SJCRH30 (cell line): Measurements from ENCODE around the gene SMAD2. TPM values are rescaled to one million over a fixed set of nuclear protein-coding genes. Genes with fewer than 3 reads are reported as not detected.
"Not testable (repeated sequence)": the region's sequence is repeated elsewhere in the genome, so short reads cannot be mapped to it uniquely, and the experiment has no call there.

Source experiments
- DNase-seq, 2 experiments: peaks; one replicate each; pipeline ENCODE4 v3.0.0-alpha.2; 2015 to 2020
- H3K27ac ChIP-seq: fragments of 250-450 bp; sonication (Bioruptor Pico); 2 replicates; pipeline ENCODE4 v1.5.1; 2020; ENCODE audit warnings: mild to moderate bottlenecking, moderate library complexity
- H3K27me3 ChIP-seq: fragments of 250-450 bp; sonication (Bioruptor Pico); 2 replicates; pipeline ENCODE4 v1.5.1; 2020; ENCODE audit warnings: mild to moderate bottlenecking, moderate library complexity
- H3K36me3 ChIP-seq: fragments of 250-450 bp; sonication (Bioruptor Pico); 2 replicates; pipeline ENCODE4 v1.5.1; 2020; ENCODE audit warnings: mild to moderate bottlenecking, moderate library complexity
- H3K4me1 ChIP-seq: fragments of 250-450 bp; sonication (Bioruptor Pico); 2 replicates; pipeline ENCODE4 v1.5.1; 2020; ENCODE audit warnings: mild to moderate bottlenecking, moderate library complexity
- H3K4me3 ChIP-seq: fragments of 250-450 bp; sonication (Bioruptor Pico); 2 replicates; pipeline ENCODE4 v1.5.1; 2020; ENCODE audit warnings: mild to moderate bottlenecking, moderate library complexity
- H3K9me3 ChIP-seq: fragments of 250-450 bp; sonication (Bioruptor Pico); replicated peaks from 2 replicates; pipeline ENCODE4 v1.5.1; 2020; ENCODE audit warnings: mild to moderate bottlenecking, moderate library complexity
- total RNA-seq: library from RNA; depleted of rRNA; stranded (reverse); fragments of >200 nt; shearing (Covaris generic); gene quantifications from 2 replicates; pipeline ENCODE4 v1.2.3, GENCODE V29; 2014

SMAD2 gene
- total RNA-seq, 1 experiment from 2014 or later, result 67.4 TPM

DNA sequence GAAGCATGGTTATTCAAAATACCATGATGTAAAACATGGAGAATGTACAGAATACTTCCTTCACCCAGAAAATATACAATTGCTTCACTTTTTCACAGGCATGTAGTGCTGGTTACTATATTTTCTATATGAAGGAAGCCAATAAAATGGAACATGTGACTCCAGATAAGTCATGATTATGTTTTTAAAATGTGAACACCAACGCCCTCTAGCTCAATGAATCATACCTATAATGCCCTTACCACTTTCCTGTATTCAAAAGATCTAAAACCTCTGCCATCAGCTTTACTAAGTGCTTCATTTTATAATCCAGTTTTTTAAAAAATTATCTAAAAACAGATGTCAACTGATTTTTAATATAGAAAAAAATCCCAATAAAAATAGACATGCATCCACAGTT lies 59.9 kb downstream of the SMAD2 start:
- Histone ChIP-seq H3K36me3 (0 out of 2 replicates have a peak, but pooled peaks cover 2% of the 10 kb centered on the region), H3K9me3 (no peaks in the 10 kb centered on the region), H3K4me1 (no peaks in the 10 kb centered on the region), H3K27me3 (no peaks in the 10 kb centered on the region), H3K27ac (no peak overlapping the region), H3K4me3 (no peak overlapping the region)
- DNase-seq, result no peak

GRCh38 chr18:47868744-47869143 lies 61.7 kb downstream of the SMAD2 start:
- DNase-seq, result no peak
- no peaks in the 10 kb centered on the region for H3K4me1 ChIP-seq
- no peak overlapping the region for H3K4me3 ChIP-seq
- no peaks in the 10 kb centered on the region for H3K27me3 ChIP-seq
- H3K9me3 ChIP-seq, result no peaks in the 10 kb centered on the region
- H3K36me3 ChIP-seq, result peaks cover 2% of the 10 kb centered on the region; the same call in 1 of the 2 replicates
- no peak overlapping the region for H3K27ac ChIP-seq

- DNase-seq, result no peak
- Histone ChIP-seq H3K4me3 (no peak overlapping the region), H3K9me3 (no peaks in the 10 kb centered on the region), H3K27me3 (no peaks in the 10 kb centered on the region), H3K36me3 (peaks cover 5% of the 10 kb centered on the region; the same call in 1 of the 2 replicates), H3K4me1 (no peaks in the 10 kb centered on the region), H3K27ac (no peak overlapping the region)
These were observed 65.3 kb downstream of the SMAD2 start for GRCh38 chr18:47865183-47865582.

DNA sequence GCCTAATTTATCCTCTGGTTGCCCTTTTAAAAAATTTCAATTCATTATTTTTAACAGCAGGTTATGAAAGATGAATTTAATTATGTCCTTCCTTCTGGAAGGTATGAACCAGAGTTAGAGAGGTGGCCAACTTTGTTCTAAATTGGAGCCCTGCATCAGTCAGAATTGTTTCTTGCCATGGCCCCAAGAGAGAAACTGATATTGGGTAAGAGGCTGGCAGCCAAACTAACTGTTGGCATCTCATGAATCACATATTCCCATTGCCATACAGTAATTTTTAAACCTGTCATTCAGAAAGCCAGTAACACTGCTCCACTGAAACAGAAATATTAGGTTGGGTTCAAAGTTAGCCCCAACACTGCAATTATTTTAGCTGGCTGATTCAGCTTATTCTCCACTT lies 67.4 kb downstream of the SMAD2 start:
- H3K4me3 ChIP-seq, result no peak overlapping the region
- no peaks in the 10 kb centered on the region for H3K27me3 ChIP-seq
- no peak for DNase-seq
- no peak overlapping the region for H3K27ac ChIP-seq
- peaks cover 15% of the 10 kb centered on the region; the same call in 1 of the 2 replicates for H3K36me3 ChIP-seq
- H3K9me3 ChIP-seq, result peaks cover 2% of the 10 kb centered on the region; the same call in 1 of the 2 replicates
- H3K4me1 ChIP-seq, result no peaks in the 10 kb centered on the region

DNA sequence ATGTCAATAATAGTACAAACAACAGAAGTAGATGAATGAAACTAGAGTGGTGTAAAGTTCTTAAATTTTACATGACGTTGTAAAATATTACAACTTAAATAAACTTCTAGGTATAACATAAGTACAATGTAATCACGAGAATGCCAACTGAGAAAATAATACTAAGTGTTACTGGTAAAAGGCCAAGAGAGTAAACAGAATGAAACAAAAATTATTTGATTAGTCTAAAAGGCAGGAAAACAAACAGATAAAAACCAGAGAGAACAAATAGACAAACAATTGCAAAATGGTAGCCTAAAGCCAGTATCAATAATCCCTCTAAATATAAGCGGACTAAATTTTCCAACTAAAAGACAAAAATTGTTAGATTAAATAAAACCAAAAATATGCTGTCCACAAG lies 71.9 kb downstream of the SMAD2 start:
- H3K27me3 ChIP-seq, result no peaks in the 10 kb centered on the region
- no peak for DNase-seq
- H3K4me1 ChIP-seq, result no peaks in the 10 kb centered on the region
- no peak overlapping the region for H3K4me3 ChIP-seq
- H3K36me3 ChIP-seq, result peaks cover 18% of the 10 kb centered on the region; the same call in 1 of the 2 replicates
- peaks cover 2% of the 10 kb centered on the region; the same call in 1 of the 2 replicates for H3K9me3 ChIP-seq
- no peak overlapping the region for H3K27ac ChIP-seq

DNA sequence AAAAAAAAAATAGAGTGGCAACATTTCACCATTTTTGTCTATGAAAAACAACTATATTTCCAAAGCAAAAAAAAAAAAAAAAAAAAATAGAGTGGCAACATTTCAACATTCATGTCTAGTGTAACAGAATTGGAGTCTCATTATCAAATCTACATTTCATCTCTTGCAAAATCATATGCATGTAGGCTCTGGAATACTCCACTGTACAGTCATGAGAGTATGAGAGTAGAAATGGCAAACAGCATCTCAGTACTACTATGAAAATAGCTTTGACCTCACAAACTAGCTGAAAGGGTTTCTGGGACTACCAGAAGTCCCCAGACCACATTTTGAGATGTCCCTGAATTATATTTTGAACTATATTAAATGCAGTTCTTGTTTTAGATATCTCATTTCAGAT lies 82.8 kb downstream of the SMAD2 start:
- H3K36me3 ChIP-seq, result peaks cover 6% of the 10 kb centered on the region; the same call in 1 of the 2 replicates
- no peak overlapping the region for H3K4me3 ChIP-seq
- DNase-seq, result no peak
- H3K4me1 ChIP-seq, result no peaks in the 10 kb centered on the region
- H3K9me3 ChIP-seq, result no peaks in the 10 kb centered on the region
- no peak overlapping the region for H3K27ac ChIP-seq
- H3K27me3 ChIP-seq, result no peaks in the 10 kb centered on the region

DNA sequence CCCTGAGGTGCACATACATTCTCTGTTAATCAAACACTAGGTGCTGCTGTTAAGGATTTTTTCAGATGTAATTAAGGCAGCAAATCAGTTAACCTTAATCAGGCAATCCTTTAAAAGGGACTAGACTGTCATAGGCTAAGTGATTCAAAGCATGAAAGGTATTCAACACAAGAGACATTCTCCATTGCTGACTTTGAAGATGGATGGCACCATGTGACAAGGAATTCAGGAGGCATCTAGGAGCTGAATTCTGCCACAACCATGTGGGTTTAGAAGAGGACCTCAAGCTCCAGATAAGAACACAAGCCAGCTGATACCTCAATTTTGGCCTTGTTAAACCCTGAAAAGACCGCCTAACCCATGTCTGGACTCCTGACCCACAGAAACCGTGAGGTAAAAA lies 84.0 kb downstream of the SMAD2 start:
- H3K4me1 ChIP-seq, result no peaks in the 10 kb centered on the region
- H3K27ac ChIP-seq, result no peak overlapping the region
- H3K36me3 ChIP-seq, result peaks cover 12% of the 10 kb centered on the region; the same call in 1 of the 2 replicates
- no peak for DNase-seq
- no peaks in the 10 kb centered on the region for H3K9me3 ChIP-seq
- no peaks in the 10 kb centered on the region for H3K27me3 ChIP-seq
- H3K4me3 ChIP-seq, result no peak overlapping the region

DNA sequence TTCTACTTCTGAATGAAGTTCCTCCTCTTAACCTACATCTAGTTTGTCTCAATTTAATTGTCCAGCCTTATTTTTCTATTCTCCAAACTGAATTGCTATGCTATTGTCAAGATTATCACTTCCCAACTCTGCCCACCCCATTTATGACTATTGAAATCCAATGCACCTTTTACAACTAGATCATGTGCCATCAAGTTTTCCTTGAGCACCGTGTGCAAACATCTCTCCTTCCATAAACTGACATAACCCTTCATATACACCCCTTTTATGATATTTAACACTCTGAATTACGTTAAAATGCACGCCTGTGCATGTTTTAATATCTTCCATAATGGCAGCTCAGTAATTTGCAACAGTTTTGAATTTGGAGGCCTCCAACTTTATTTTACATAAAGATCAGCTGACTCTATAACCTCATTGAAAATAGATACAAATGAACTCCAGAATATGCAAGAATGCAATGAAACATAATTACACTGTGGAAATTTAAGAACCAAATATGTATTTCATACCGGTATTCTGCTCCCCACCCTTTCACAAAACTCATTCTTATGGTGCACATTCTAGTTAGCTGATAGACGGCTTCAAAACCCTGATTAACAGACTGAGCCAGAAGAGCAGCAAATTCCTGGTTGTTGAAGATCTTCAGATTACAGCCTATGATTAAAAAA lies 85.5 kb downstream of the SMAD2 start:
- peaks cover 14% of the 10 kb centered on the region; the same call in 1 of the 2 replicates for H3K36me3 ChIP-seq
- H3K4me1 ChIP-seq, result no peaks in the 10 kb centered on the region
- no peak overlapping the region for H3K4me3 ChIP-seq
- no peak overlapping the region for H3K27ac ChIP-seq
- DNase-seq, result no peak
- H3K9me3 ChIP-seq, result no peaks in the 10 kb centered on the region
- no peaks in the 10 kb centered on the region for H3K27me3 ChIP-seq

DNA sequence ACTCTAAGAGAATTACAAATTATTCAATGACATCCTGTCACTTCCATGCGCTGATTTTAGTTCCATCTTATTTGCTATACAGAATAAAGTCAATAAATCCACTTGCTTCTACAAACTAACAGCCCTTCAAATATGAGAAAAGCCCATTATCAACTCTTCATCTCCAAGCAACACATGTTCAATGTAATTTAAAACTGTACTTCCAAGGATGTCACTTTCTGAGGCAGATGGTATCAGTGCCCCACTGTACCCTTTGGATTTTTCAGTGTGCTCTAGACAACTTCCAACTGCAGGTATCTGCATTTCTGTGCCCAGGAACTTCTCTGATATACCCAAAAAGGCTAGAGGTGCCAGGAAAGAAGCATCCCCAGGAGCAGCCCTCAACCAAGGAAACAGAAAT lies 87.6 kb downstream of the SMAD2 start:
- peaks cover 14% of the 10 kb centered on the region; the same call in 1 of the 2 replicates for H3K36me3 ChIP-seq
- H3K4me3 ChIP-seq, result no peak overlapping the region
- H3K27ac ChIP-seq, result no peak overlapping the region
- H3K4me1 ChIP-seq, result no peaks in the 10 kb centered on the region
- H3K9me3 ChIP-seq, result no peaks in the 10 kb centered on the region
- no peaks in the 10 kb centered on the region for H3K27me3 ChIP-seq
- no peak for DNase-seq

GRCh38 chr18:47838396-47838795 lies 92.1 kb downstream of the SMAD2 start:
- Histone ChIP-seq H3K9me3 (no peaks in the 10 kb centered on the region), H3K4me1 (no peaks in the 10 kb centered on the region), H3K4me3 (no peak overlapping the region), H3K27ac (no peak overlapping the region), H3K27me3 (no peaks in the 10 kb centered on the region), H3K36me3 (peaks cover 8% of the 10 kb centered on the region; the same call in 1 of the 2 replicates)
- no peak for DNase-seq

- Histone ChIP-seq H3K4me1 (no peaks in the 10 kb centered on the region), H3K27ac (no peak overlapping the region), H3K27me3 (no peaks in the 10 kb centered on the region), H3K36me3 (peaks cover 2% of the 10 kb centered on the region; the same call in 1 of the 2 replicates), H3K4me3 (no peak overlapping the region), H3K9me3 (no peaks in the 10 kb centered on the region)
- no peak for DNase-seq
These were observed 98.1 kb downstream of the SMAD2 start for GRCh38 chr18:47832348-47832747.

DNA sequence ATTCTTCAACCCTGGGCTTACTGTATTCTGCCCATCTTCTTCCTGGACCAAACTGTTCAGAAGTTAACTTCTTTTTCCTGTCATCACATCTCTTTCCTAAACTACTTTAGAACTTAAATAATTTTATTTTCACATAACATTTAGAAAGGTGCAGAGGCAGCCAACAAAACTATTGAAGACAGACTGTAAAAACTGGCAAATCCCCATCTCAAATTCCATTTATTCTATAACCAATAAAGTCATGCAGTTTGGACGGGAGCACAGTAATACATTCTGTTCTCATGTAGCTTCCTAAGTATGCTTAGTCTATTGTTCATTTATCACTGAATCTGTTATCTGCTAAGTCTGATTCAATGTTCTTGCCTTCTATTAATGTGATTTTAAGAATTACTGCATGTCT lies 99.1 kb downstream of the SMAD2 start:
- DNase-seq, result no peak
- no peaks in the 10 kb centered on the region for H3K9me3 ChIP-seq
- peaks cover 2% of the 10 kb centered on the region; the same call in 1 of the 2 replicates for H3K36me3 ChIP-seq
- no peak overlapping the region for H3K27ac ChIP-seq
- no peaks in the 10 kb centered on the region for H3K4me1 ChIP-seq
- H3K4me3 ChIP-seq, result no peak overlapping the region
- H3K27me3 ChIP-seq, result no peaks in the 10 kb centered on the region

DNA sequence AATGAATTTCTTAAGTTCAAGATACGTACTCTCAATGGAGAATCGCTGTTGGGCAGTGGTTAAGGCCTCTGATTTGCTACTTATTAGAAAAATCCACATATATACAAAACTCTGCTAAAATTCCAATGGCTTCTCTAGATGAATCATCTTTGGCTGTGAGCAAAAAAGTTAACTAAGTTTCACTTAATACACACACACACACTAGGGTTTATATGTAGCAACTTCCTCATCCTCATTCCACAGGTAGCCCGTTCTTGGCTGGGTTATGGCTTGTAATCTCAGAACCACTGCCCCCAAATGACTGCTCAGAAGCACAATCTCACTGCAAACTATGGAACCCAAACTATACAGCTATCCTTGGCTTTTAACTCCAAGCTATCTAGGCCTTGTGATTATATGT lies 99.7 kb downstream of the SMAD2 start:
- Histone ChIP-seq H3K9me3 (no peaks in the 10 kb centered on the region), H3K27ac (no peak overlapping the region), H3K4me1 (no peaks in the 10 kb centered on the region), H3K4me3 (no peak overlapping the region), H3K27me3 (no peaks in the 10 kb centered on the region), H3K36me3 (peaks cover 2% of the 10 kb centered on the region; the same call in 1 of the 2 replicates)
- no peak for DNase-seq

- no peaks in the 10 kb centered on the region for H3K9me3 ChIP-seq
- H3K27ac ChIP-seq, result no peak overlapping the region
- H3K4me3 ChIP-seq, result no peak overlapping the region
- H3K27me3 ChIP-seq, result no peaks in the 10 kb centered on the region
- no peak for DNase-seq
- H3K36me3 ChIP-seq, result peaks cover 2% of the 10 kb centered on the region; the same call in 1 of the 2 replicates
- no peaks in the 10 kb centered on the region for H3K4me1 ChIP-seq
These were observed 100.6 kb downstream of the SMAD2 start for GRCh38 chr18:47829831-47830230.

DNA sequence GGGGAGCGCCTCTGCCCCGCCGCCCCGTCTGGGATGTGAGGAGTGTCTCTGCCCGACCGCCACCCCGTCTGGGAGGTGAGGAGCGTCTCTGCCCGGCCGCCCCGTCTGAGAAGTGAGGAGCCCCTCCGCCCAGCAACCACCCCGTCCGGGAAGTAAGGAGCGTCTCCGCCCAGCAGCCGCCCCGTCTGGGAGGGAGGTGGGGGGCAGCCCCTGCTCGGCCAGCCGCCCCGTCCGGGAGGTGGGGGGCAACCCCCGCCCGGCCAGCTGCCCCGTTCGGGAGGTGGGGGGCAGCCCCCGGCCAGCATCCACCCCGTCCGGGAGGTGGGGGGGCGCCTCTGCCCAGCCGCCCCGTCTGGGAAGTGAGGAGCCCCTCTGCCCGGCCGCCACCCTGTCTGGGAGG lies 102.4 kb downstream of the SMAD2 start:
- not testable (repeated sequence) for H3K9me3 ChIP-seq, DNase-seq, H3K27ac ChIP-seq, H3K4me3 ChIP-seq, H3K27me3 ChIP-seq, H3K4me1 ChIP-seq, H3K36me3 ChIP-seq
